ENCODE measurements around the gene OR5B2.

Gene OR5B2

DNA sequence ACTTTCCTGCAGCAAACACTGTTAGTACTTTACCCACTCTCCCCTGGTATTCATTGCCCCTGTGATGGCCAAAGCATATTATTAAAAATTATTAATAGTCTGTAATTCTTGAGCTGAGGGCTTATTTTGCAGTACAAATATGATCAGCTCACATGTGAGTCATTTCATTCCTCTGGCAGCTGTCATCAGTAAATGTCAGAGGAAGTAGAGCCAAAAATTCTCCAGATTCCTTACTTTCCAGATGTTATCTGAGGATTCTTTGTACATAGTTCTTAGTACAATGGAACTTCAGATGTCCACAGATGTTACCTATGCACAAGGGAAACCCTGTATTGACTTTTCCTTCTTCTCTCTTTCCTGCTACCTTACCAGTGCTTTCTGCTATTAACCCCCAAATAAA lies 33.7 kb downstream of the OR5B2 start:
- no peak overlapping the region for H3K27ac ChIP-seq
- TF ChIP-seq ZFX (IDR thresholded peaks at IDR 0.05; ENCODE audit: borderline replicate concordance), result no peak

DNA sequence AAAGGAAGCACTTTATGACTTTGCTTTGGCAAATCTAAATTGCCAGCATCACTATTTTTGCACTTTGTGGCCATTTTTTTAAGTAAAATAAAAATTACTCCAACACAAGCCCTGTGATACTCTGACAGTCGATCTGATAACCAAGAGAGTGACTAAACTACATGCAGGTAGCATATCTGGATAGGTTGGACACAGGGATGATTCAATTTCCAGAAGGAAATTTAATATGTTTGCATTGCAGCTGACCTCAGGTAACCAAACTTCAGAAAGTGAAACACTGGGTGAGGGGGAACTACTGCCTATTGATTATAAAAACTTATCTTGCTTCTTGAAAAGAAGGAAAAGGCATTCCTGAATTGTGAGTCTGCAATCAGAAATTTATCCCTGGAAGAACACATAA lies 35.2 kb downstream of the OR5B2 start:
- TF ChIP-seq CTCF (IDR thresholded peaks at IDR 0.05) (no peak), ZFX (IDR thresholded peaks at IDR 0.05; ENCODE audit: borderline replicate concordance) (no peak)

DNA sequence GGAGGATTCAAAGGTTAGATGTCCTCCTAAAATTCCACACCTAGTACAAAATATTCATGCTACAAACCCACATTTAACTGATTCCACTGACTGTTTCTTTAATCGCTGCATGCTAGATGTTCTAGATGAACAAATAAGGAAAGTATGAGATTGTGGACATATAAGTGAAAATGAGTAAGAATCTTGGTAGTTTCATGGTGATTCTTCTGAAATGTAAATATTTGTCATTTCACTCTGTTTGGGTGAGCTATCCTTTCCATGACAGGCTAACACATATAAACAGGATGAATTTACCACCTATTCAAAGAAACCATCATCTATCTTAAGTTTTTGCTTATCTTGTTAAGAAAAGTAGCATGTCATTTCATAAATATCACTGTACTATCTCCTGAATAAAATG lies 36.0 kb downstream of the OR5B2 start:
- TF ChIP-seq ZFX (IDR thresholded peaks at IDR 0.05; ENCODE audit: borderline replicate concordance) (no peak), CTCF (IDR thresholded peaks at IDR 0.05) (no peak)
- H3K27ac ChIP-seq, result no peak overlapping the region

More for the DNA sequence above, 35.2 kb downstream of the OR5B2 start:
- H3K27ac ChIP-seq, result no peak overlapping the region

- TF ChIP-seq CTCF (IDR thresholded peaks at IDR 0.05), result no peak
- no peak for TF ChIP-seq ZFX (IDR thresholded peaks at IDR 0.05; ENCODE audit: borderline replicate concordance)
- no peak overlapping the region for H3K27ac ChIP-seq
Observed at GRCh38 chr11:58390551-58391063, 37.3 kb downstream of the OR5B2 start.

All from 22Rv1 (cell line).